DOHH2 (cell line): ENCODE results near the gene GSC.

Source experiments
- EZH2phosphoT487 ChIP-seq: fragments of 200-600 bp; sonication (generic); IDR thresholded peaks from 2 replicates; pipeline ENCODE4 v1.6.1; 2017; ENCODE audit warnings: borderline replicate concordance, mild to moderate bottlenecking, antibody characterized with exemption, low read length, moderate library complexity, mixed read lengths
- TF ChIP-seq, protein P1 (sequence below): fragments of 200-600 bp; sonication (generic); IDR thresholded peaks from one replicate; pipeline ENCODE4 v1.5.1; 2014; ENCODE audit warnings: antibody characterized with exemption, mild to moderate bottlenecking, low read depth, low read length; ENCODE audit not compliant: poor library complexity, severe bottlenecking

DNA sequence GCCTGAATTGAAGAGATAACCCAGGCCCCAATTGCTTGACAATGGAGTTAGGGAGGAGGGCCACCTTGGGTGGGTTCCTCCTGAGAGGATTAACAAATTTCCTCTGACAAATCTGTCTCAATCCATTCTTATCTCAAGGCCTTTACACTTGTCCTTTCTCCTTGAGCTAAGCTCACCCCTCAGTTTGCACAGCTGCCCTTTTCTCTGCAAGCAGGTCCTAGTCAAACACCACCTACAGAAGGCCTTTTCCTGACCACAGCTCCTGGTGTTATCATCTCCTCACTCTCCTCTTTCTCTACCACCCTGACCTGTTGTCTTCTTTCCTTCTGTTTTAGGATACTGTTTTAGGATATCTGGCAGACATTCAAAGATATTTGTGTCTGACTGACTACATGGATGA is 26.4 kb upstream of the GSC start:
- TF ChIP-seq, protein P1, sequence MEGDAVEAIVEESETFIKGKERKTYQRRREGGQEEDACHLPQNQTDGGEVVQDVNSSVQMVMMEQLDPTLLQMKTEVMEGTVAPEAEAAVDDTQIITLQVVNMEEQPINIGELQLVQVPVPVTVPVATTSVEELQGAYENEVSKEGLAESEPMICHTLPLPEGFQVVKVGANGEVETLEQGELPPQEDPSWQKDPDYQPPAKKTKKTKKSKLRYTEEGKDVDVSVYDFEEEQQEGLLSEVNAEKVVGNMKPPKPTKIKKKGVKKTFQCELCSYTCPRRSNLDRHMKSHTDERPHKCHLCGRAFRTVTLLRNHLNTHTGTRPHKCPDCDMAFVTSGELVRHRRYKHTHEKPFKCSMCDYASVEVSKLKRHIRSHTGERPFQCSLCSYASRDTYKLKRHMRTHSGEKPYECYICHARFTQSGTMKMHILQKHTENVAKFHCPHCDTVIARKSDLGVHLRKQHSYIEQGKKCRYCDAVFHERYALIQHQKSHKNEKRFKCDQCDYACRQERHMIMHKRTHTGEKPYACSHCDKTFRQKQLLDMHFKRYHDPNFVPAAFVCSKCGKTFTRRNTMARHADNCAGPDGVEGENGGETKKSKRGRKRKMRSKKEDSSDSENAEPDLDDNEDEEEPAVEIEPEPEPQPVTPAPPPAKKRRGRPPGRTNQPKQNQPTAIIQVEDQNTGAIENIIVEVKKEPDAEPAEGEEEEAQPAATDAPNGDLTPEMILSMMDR = no peak
- no peak for TF ChIP-seq EZH2phosphoT487
